ACHN (cell line): ENCODE measurements around the gene MPDU1.

ENCODE experiments used
- DNase-seq: peaks from one replicate; pipeline ENCODE4 v3.0.0-alpha.2; 2015
- in situ Hi-C: cut with HindIII; loops from 2 replicates; pipeline ENCODE4 v1.10.0; 2017; ENCODE audit warnings: low sequenced_read_pairs, low pct_ligation_motif_present, low pct_unique_long_range_greater_than_20kb

MPDU1 gene

GRCh38 chr17:7632492-7632894 lies 48.8 kb downstream of the MPDU1 start:
- peak; percentile 62 for DNase-seq
- in situ Hi-C loops, result no loop called here

- no peak for DNase-seq
- in situ Hi-C loops, result no loop called here
Observed at GRCh38 chr17:7633093-7633492, 49.4 kb downstream of the MPDU1 start.

GRCh38 chr17:7634384-7634783 lies 50.7 kb downstream of the MPDU1 start:
- DNase-seq, result peak; percentile 76

GRCh38 chr17:7636163-7636562 lies 52.5 kb downstream of the MPDU1 start:
- in situ Hi-C loops, result no loop called here
- no peak for DNase-seq

More at GRCh38 chr17:7634384-7634783, 50.7 kb downstream of the MPDU1 start:
- in situ Hi-C loops, result no loop called here
